Caco-2 (cell line): ENCODE data around the gene MRPS30. TPM values are rescaled to one million over a fixed set of nuclear protein-coding genes. Genes with fewer than 3 reads are reported as not detected.
A peak's percentile ranks its signal among the peaks of the same experiment; 100 is the strongest.

ENCODE experiments used
- BruUV-seq: library from RNA; stranded (reverse); fragments of 400-500 nt; replicated peaks from 2 replicates; lab custom pipeline; 2021; lab: Mats Ljungman, UMichigan
- CTCF ChIA-PET: fragments of 300-600 bp; sonication (Branson Sonifier 250); formaldehyde crosslinking; loops from one replicate; lab custom pipeline; 2022; ENCODE audit warnings: antibody characterized with exemption; lab: Charles Lee
- POLR2A ChIA-PET: fragments of 300-600 bp; sonication (Branson Sonifier 250); formaldehyde crosslinking; loops from one replicate; lab custom pipeline; 2022; ENCODE audit warnings: antibody characterized with exemption; lab: Charles Lee
- DNase-seq, 2 experiments: peaks; one replicate each; pipeline versions ENCODE4 v3.0.0 to v3.0.0-alpha.2; 2020 to 2022
- H3K27me3 ChIP-seq: replicated peaks from 2 replicates; pipeline ENCODE4 v1.6.0; 2011; ENCODE audit warnings: low read length; ENCODE audit not compliant: control insufficient read depth, insufficient read depth
- H3K36me3 ChIP-seq: 2 replicates; pipeline ENCODE4 v1.5.1; 2011; ENCODE audit warnings: low read length; ENCODE audit not compliant: control insufficient read depth, insufficient read depth
- H3K4me1 ChIP-seq: fragments of 250-450 bp; sonication (Bioruptor Pico); 2 replicates; pipeline ENCODE4 v1.5.1; 2020; ENCODE audit warnings: mild to moderate bottlenecking
- H3K4me3 ChIP-seq: 2 replicates; pipeline ENCODE4 v1.5.1; 2011; ENCODE audit warnings: low read depth, mild to moderate bottlenecking, control low read depth, low read length
- H3K9me3 ChIP-seq: fragments of 250-450 bp; sonication (Bioruptor Pico); 2 replicates; pipeline ENCODE4 v1.5.1; 2020; ENCODE audit warnings: mild to moderate bottlenecking, moderate library complexity
- H3K27ac Mint-ChIP-seq: one replicate; pipeline ENCODE4 v1.8.0; 2022; ENCODE audit warnings: mixed read lengths; ENCODE audit not compliant: unreplicated experiment
- H3K27me3 Mint-ChIP-seq: one replicate; pipeline ENCODE4 v1.8.0; 2022; ENCODE audit warnings: mixed read lengths; ENCODE audit not compliant: insufficient read depth, unreplicated experiment
- H3K36me3 Mint-ChIP-seq: one replicate; pipeline ENCODE4 v1.8.0; 2022; ENCODE audit warnings: mild to moderate bottlenecking, mixed read lengths; ENCODE audit not compliant: insufficient read depth, unreplicated experiment
- H3K4me1 Mint-ChIP-seq: one replicate; pipeline ENCODE4 v1.8.0; 2022; ENCODE audit warnings: low read depth, mixed read lengths; ENCODE audit not compliant: unreplicated experiment
- H3K4me3 Mint-ChIP-seq: one replicate; pipeline ENCODE4 v1.8.0; 2022; ENCODE audit warnings: mild to moderate bottlenecking, moderate library complexity, mixed read lengths; ENCODE audit not compliant: unreplicated experiment
- H3K9me3 Mint-ChIP-seq: one replicate; pipeline ENCODE4 v1.8.0; 2022; ENCODE audit warnings: mixed read lengths; ENCODE audit not compliant: unreplicated experiment
- CTCF ChIP-seq, 2 experiments: fragments of 200-600 bp in 1 of 2; IDR thresholded peaks; 1 replicate in 1 of 2; 2 replicates in 1 of 2; pipeline versions ENCODE4 v1.5.1 to v1.8.0; 2011 to 2022; ENCODE audit warnings: antibody characterized with exemption in 1 of 2, control low read depth in 1 of 2, inconsistent platforms in 1 of 2, low read depth in 1 of 2, low read length in 1 of 2, mild to moderate bottlenecking in 1 of 2, moderate library complexity in 1 of 2; ENCODE audit not compliant: insufficient read depth in 1 of 2, severe bottlenecking in 1 of 2, unreplicated experiment in 1 of 2
- intact Hi-C: fragments of 100-400 bp; cut with micrococcal nuclease; formaldehyde crosslinking; loops from one replicate; pipeline ENCODE4 v1.10.0; 2022; ENCODE audit not compliant: unreplicated experiment
- total RNA-seq: library from RNA; stranded (reverse); gene quantifications from 2 replicates; pipeline ENCODE4 v1.2.3, GENCODE V29; 2022

Gene MRPS30
- total RNA-seq, 1 experiment from 2014 or later, result 62.2 TPM

- Mint-ChIP-seq H3K4me3 (no peak overlapping the region), H3K27ac (no peak overlapping the region), H3K27me3 (no peaks in the 10 kb centered on the region), H3K36me3 (peaks cover 22% of the 10 kb centered on the region), H3K4me1 (no peaks in the 10 kb centered on the region), H3K9me3 (no peaks in the 10 kb centered on the region)
- no peak overlapping the region for H3K4me3 ChIP-seq
- intact Hi-C loops, result no loop called here
- TF ChIP-seq CTCF (IDR thresholded peaks at IDR 0.05; ENCODE audit: insufficient read depth in 1 of 2, low read depth in 1 of 2, low read length in 1 of 2, severe bottlenecking in 1 of 2, unreplicated experiment in 1 of 2), result no peak
- no peaks in the 10 kb centered on the region for H3K27me3 ChIP-seq
- H3K9me3 ChIP-seq, result no peaks in the 10 kb centered on the region
- H3K4me1 ChIP-seq, result 0 out of 2 replicates have a peak, but pooled peaks cover 3% of the 10 kb centered on the region
- ChIA-PET CTCF (no interaction called here), POLR2A (no interaction called here)
- no TSS peak for BruUV-seq
- no peaks in the 10 kb centered on the region; the same call in none of the 2 replicates for H3K36me3 ChIP-seq
- DNase-seq, result no peak
These were observed 1.5 kb upstream of the MRPS30 start for GRCh38 chr5:44807269-44807668.

GRCh38 chr5:44809215-44809955 lies 638 bp downstream of the MRPS30 start:
- Mint-ChIP-seq H3K9me3 (no peaks in the 10 kb centered on the region), H3K4me1 (no peaks in the 10 kb centered on the region), H3K27me3 (no peaks in the 10 kb centered on the region), H3K27ac (peak overlapping the region; percentile 95), H3K36me3 (peaks cover 31% of the 10 kb centered on the region), H3K4me3 (peak overlapping the region; percentile 98)
- peak; percentile 57 to 61 for DNase-seq
- POLR2A ChIA-PET, result no interaction called here
- Histone ChIP-seq H3K9me3 (no peaks in the 10 kb centered on the region), H3K27me3 (no peaks in the 10 kb centered on the region), H3K4me3 (peak overlapping the region; percentile 76), H3K4me1 (0 out of 2 replicates have a peak, but pooled peaks cover 3% of the 10 kb centered on the region), H3K36me3 (no peaks in the 10 kb centered on the region; the same call in none of the 2 replicates)
- TF ChIP-seq CTCF (IDR thresholded peaks at IDR 0.05; ENCODE audit: insufficient read depth in 1 of 2, low read depth in 1 of 2, low read length in 1 of 2, severe bottlenecking in 1 of 2, unreplicated experiment in 1 of 2), result no peak
- CTCF ChIA-PET, result no interaction called here
- BruUV-seq, result no TSS peak
- intact Hi-C loops, result loop anchor here (2.0 kb wide), 1 partner anchor 25 kb away; no protein-coding TSS in a partner anchor

- Histone ChIP-seq H3K9me3 (no peaks in the 10 kb centered on the region), H3K27me3 (no peaks in the 10 kb centered on the region), H3K36me3 (peaks cover 2% of the 10 kb centered on the region), H3K4me3 (peak overlapping the region; percentile 76), H3K4me1 (0 out of 2 replicates have a peak, but pooled peaks cover 3% of the 10 kb centered on the region)
- ChIA-PET POLR2A (no interaction called here), CTCF (no interaction called here)
- no TSS peak for BruUV-seq
- Mint-ChIP-seq H3K36me3 (peaks cover 37% of the 10 kb centered on the region), H3K27ac (peak overlapping the region; percentile 95), H3K27me3 (no peaks in the 10 kb centered on the region), H3K4me1 (no peaks in the 10 kb centered on the region), H3K4me3 (peak overlapping the region; percentile 98), H3K9me3 (no peaks in the 10 kb centered on the region)
- TF ChIP-seq CTCF (IDR thresholded peaks at IDR 0.05; ENCODE audit: insufficient read depth in 1 of 2, low read depth in 1 of 2, low read length in 1 of 2, severe bottlenecking in 1 of 2, unreplicated experiment in 1 of 2), result no peak
- intact Hi-C loops, result loop anchor here (2.0 kb wide), 1 partner anchor 25 kb away; no protein-coding TSS in a partner anchor
- no peak for DNase-seq
These were observed 1.2 kb downstream of the MRPS30 start for GRCh38 chr5:44809956-44810420.
